HFF-Myc (cell line): ENCODE data around the gene LPAR3.

Experiments used
- DNase-seq: peaks from one replicate; pipeline ENCODE4 v3.0.0-alpha.2; 2011; ENCODE audit warnings: low read depth; ENCODE audit errors: extremely low read depth
- H3K4me3 ChIP-seq: replicated peaks from 2 replicates; pipeline ENCODE4 v1.5.1; 2011; ENCODE audit warnings: low read depth, mild to moderate bottlenecking, control low read depth, low read length
- TF ChIP-seq, protein P1 (sequence below): IDR thresholded peaks from 2 replicates; pipeline ENCODE4 v1.5.1; 2012; ENCODE audit warnings: mild to moderate bottlenecking, low read depth, low read length, control low read depth; ENCODE audit errors: missing control alignments

The LPAR3 gene

DNA sequence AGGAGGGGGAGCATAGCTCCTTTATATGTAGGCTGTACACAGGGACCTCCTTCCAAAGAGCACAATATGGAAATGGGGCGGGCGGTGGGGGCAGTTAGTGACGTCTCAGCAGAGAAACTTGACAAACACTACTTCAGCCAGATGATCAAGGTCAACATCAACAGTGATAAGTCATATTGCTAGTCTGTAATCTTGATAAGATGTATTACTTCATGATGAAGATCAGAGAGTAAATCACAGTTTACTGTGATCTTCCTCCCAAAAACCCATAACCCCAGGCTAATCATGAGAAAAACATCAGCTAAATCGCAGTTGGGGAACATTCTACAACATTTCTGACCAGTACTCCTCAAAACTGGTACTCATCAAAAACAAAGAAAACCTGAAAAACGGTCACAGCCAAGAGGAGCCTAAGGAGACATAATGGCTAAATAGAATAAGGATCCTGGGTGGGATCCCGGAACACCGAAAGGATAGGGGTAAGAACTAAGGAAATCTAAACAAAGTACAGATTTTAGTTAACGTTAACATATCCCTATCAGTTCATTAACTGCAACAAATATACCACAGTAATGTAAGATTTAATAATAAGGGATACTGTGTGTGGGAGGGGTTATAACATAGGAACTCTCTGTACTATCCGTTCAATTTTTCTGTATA lies 20.2 kb downstream of the LPAR3 start:
- DNase-seq: no peak
- TF ChIP-seq, protein P1, sequence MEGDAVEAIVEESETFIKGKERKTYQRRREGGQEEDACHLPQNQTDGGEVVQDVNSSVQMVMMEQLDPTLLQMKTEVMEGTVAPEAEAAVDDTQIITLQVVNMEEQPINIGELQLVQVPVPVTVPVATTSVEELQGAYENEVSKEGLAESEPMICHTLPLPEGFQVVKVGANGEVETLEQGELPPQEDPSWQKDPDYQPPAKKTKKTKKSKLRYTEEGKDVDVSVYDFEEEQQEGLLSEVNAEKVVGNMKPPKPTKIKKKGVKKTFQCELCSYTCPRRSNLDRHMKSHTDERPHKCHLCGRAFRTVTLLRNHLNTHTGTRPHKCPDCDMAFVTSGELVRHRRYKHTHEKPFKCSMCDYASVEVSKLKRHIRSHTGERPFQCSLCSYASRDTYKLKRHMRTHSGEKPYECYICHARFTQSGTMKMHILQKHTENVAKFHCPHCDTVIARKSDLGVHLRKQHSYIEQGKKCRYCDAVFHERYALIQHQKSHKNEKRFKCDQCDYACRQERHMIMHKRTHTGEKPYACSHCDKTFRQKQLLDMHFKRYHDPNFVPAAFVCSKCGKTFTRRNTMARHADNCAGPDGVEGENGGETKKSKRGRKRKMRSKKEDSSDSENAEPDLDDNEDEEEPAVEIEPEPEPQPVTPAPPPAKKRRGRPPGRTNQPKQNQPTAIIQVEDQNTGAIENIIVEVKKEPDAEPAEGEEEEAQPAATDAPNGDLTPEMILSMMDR: no peak
- no peak overlapping the region for H3K4me3 ChIP-seq

- H3K4me3 ChIP-seq: no peak overlapping the region
- TF ChIP-seq, protein P1: no peak
- DNase-seq: no peak
Observed at GRCh38 chr1:84871181-84871580, 21.8 kb downstream of the LPAR3 start.

GRCh38 chr1:84870591-84870990 lies 22.4 kb downstream of the LPAR3 start:
- no peak overlapping the region for H3K4me3 ChIP-seq
- TF ChIP-seq, protein P1: no peak
- DNase-seq: no peak

DNA sequence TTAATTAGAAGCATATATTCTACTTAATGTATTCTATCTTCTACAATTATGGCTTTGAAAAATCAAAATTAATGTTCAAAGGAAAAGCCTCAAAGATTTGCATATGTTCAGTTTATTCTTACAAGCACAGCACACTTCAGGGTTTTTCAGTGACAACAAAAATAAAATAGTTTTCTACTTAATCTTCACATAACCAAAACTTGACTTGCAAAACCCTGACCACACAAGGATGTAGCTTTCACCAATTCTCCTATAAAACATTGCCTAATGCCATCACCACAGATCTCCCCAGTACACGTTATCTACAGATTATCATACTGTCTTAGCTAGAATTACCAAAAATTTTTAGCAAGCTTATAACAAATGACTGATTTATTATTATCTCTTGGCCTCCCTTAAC lies 23.3 kb downstream of the LPAR3 start:
- TF ChIP-seq, protein P1: no peak
- H3K4me3 ChIP-seq: no peak overlapping the region
- DNase-seq: no peak

DNA sequence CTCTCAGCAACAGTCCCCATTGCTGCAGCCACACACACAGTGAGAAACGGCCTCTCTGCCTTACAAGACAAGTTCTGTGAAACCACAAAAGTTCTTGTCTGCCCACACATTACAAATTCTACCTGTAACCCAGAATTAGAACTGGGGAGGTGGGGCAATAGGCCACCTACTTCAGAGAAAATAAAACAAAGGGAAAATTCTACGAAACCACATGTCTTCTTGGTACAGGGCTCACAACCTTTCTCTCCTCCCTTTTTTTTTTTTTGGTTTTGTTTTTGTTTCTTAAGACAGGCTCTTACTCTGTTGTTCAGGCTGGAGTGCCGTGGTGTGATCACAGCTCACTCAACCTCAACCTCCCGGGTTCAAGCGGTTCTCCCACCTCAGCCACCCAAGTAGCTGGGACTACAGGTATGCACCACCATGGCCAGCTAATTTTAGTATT lies 30.2 kb downstream of the LPAR3 start:
- TF ChIP-seq, protein P1: no peak
- DNase-seq: no peak

DNA sequence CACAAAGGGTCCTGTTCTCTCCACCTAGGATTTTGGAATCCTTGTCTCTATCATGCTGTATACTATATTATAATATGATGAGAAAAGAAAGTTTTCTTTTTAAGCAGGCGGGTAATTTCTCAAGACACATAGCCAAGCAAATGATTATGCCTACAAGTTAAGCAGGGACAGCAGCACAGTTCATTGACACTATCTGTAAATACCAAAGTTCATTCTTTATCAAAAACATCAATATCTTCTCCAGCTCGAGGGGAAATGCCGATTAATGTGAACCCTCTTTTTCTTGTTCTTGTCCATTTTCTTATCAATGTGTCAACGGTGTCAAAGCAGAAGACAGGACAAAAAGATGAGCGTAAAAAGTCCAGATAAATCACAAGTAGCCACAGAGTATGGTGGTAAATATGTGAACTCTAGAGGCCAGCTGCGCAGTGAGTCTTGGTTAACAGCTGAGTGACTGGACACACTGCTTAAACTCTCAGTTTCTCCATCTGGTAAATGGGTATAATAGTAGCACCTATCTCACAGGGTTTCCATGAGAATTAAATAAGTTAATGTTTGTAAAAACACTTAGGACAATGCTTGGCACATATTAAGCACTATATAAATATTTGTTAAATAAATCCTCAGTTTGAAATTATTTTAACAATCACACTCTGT lies 30.9 kb downstream of the LPAR3 start:
- no peak for DNase-seq
- H3K4me3 ChIP-seq: no peak overlapping the region
- TF ChIP-seq, protein P1: no peak

More for the DNA sequence above, 30.2 kb downstream of the LPAR3 start:
- H3K4me3 ChIP-seq: no peak overlapping the region
